ENCODE measurements around the gene KCNJ18. TPM values are rescaled to one million over a fixed set of nuclear protein-coding genes. Genes with fewer than 3 reads are reported as not detected.
"Not testable (repeated sequence)": the region's sequence is repeated elsewhere in the genome, so short reads cannot be mapped to it uniquely, and the experiment has no call there.

The KCNJ18 gene
- total and polyA plus RNA-seq, 4 donors: not detected

GRCh38 chr17:21674242-21674731 lies 18.0 kb upstream of the KCNJ18 start:
- Histone ChIP-seq H3K36me3 (ENCODE audit: control insufficient read depth in 4 of 4, insufficient read depth in 4 of 4, low read length in 4 of 4) (no peaks in the 10 kb centered on the region), H3K9me3 (ENCODE audit: control insufficient read depth in 4 of 4, insufficient read depth in 3 of 4, low read length in 3 of 4) (peaks cover 0 to 18% (median 2%) of the 10 kb centered on the region in 4 donors), H3K27ac (ENCODE audit: low read depth in 1 of 2, low read length in 1 of 2) (no peak overlapping the region), H3K4me1 (ENCODE audit: control insufficient read depth in 5 of 5, insufficient read depth in 5 of 5, low read length in 5 of 5) (no peaks in the 10 kb centered on the region), H3K4me3 (no peak overlapping the region), H3K27me3 (ENCODE audit: control insufficient read depth in 3 of 3, insufficient read depth in 3 of 3, low read length in 2 of 3) (no peaks in the 10 kb centered on the region), H3K9ac (ENCODE audit: insufficient read depth in 1 of 2, low read length in 2 of 2) (no peak overlapping the region)
- WGBS, 2 donors: 85 to 91% methylated on average over 43 of the region's 43 CpGs
- DNase-seq (no peak), ATAC-seq (ENCODE audit: insufficient read depth, low FRiP score) (no peak)
- TF ChIP-seq, protein P1, sequence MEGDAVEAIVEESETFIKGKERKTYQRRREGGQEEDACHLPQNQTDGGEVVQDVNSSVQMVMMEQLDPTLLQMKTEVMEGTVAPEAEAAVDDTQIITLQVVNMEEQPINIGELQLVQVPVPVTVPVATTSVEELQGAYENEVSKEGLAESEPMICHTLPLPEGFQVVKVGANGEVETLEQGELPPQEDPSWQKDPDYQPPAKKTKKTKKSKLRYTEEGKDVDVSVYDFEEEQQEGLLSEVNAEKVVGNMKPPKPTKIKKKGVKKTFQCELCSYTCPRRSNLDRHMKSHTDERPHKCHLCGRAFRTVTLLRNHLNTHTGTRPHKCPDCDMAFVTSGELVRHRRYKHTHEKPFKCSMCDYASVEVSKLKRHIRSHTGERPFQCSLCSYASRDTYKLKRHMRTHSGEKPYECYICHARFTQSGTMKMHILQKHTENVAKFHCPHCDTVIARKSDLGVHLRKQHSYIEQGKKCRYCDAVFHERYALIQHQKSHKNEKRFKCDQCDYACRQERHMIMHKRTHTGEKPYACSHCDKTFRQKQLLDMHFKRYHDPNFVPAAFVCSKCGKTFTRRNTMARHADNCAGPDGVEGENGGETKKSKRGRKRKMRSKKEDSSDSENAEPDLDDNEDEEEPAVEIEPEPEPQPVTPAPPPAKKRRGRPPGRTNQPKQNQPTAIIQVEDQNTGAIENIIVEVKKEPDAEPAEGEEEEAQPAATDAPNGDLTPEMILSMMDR (IDR thresholded peaks at IDR 0.05; ENCODE audit: control extremely low read depth, extremely low read depth): no peak

DNA sequence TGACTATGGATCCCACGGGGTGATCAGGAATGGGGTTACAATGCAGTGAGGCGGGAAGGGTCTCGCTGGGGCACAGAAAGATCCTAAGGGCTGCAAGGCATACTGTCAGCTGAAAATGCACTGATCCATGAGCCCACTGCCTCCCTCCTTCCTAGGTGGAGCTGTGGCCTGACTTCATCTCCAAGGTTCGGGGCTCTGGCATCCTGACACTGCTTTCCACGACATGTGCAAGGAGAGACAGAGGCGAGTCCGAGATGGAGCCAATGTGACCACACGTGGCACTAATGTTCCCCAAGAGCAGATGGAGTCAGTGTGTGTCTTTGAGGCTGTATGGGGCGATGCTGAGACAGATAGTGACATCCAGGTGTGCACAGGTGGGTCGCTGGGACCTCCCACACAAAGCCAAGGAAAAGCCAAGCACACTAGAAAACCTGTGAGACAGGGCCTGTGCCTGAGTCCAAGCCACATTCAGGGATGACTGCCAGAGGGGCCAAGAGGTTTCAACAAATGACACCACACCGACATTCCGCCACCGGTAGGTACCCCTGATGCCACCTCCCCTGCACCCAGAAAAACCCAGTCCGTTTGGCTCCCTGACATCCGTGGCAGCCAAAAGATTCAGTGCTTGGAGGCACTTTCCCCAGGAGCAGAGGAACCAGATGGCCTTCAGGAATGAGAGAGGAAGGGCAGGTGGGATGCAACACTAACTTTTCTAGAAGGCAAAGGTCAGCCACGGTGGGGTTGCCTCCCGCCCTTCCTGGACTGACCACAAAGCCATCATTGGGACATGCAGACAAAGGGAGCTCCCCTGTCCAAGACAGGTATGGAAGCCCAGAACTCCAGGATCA lies 17.2 kb upstream of the KCNJ18 start:
- not testable (repeated sequence) for H3K27me3 ChIP-seq (ENCODE audit: control insufficient read depth in 3 of 3, insufficient read depth in 3 of 3, low read length in 2 of 3); H3K4me1 ChIP-seq (ENCODE audit: control insufficient read depth in 5 of 5, insufficient read depth in 5 of 5, low read length in 5 of 5); H3K9ac ChIP-seq (ENCODE audit: insufficient read depth in 1 of 2, low read length in 2 of 2); H3K36me3 ChIP-seq (ENCODE audit: control insufficient read depth in 4 of 4, insufficient read depth in 4 of 4, low read length in 4 of 4); ATAC-seq (ENCODE audit: insufficient read depth, low FRiP score); DNase-seq; H3K4me3 ChIP-seq; H3K27ac ChIP-seq (ENCODE audit: low read depth in 1 of 2, low read length in 1 of 2)
- WGBS, 2 donors: 79 to 82% methylated on average over 17 of the region's 17 CpGs
- peaks cover 0 to 18% (median 2%) of the 10 kb centered on the region in 4 donors for H3K9me3 ChIP-seq (ENCODE audit: control insufficient read depth in 4 of 4, insufficient read depth in 3 of 4, low read length in 3 of 4)

DNA sequence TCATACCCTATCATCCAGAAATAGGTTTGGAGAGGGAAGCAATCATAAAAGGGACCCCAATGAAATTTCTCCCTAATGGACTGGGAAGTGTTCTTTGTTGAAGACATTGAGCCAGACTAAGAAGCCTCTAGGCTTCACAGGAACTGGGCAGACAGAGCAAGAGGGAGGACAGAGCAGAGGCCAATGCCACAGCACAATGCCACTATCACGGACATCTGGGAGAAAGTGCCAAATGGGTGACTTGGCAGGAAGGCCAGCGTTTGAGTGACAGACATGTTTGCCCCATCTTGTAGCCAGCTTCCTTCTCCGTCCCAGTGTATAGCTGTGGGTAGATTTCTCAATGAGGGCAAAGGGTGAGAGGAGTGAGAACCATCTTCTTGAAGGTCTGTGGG lies 16.6 kb upstream of the KCNJ18 start:
- 83 to 94% methylated on average over 3 of the region's 3 CpGs for WGBS, 2 donors
- not testable (repeated sequence) for H3K27ac ChIP-seq (ENCODE audit: low read depth in 1 of 2, low read length in 1 of 2)

GRCh38 chr17:21676281-21677111 lies 15.8 kb upstream of the KCNJ18 start:
- peaks cover 0 to 18% (median 3%) of the 10 kb centered on the region in 4 donors for H3K9me3 ChIP-seq (ENCODE audit: control insufficient read depth in 4 of 4, insufficient read depth in 3 of 4, low read length in 3 of 4)
- TF ChIP-seq, protein P1 (IDR thresholded peaks at IDR 0.05; ENCODE audit: control extremely low read depth, extremely low read depth): no peak
- DNase-seq (no peak), ATAC-seq (ENCODE audit: insufficient read depth, low FRiP score) (no peak)
- H3K36me3 ChIP-seq (ENCODE audit: control insufficient read depth in 4 of 4, insufficient read depth in 4 of 4, low read length in 4 of 4): no peaks in the 10 kb centered on the region
- no peak overlapping the region for H3K27ac ChIP-seq (ENCODE audit: low read depth in 1 of 2, low read length in 1 of 2)
- H3K27me3 ChIP-seq (ENCODE audit: control insufficient read depth in 3 of 3, insufficient read depth in 3 of 3, low read length in 2 of 3): no peaks in the 10 kb centered on the region
- no peaks in the 10 kb centered on the region for H3K4me1 ChIP-seq (ENCODE audit: control insufficient read depth in 5 of 5, insufficient read depth in 5 of 5, low read length in 5 of 5)
- no peak overlapping the region for H3K4me3 ChIP-seq
- H3K9ac ChIP-seq (ENCODE audit: insufficient read depth in 1 of 2, low read length in 2 of 2): no peak overlapping the region
- WGBS, 2 donors: 84% methylated on average over 30 of the region's 30 CpGs

More for the DNA sequence above, 16.6 kb upstream of the KCNJ18 start:
- H3K9ac ChIP-seq (ENCODE audit: insufficient read depth in 1 of 2, low read length in 2 of 2); H3K27me3 ChIP-seq (ENCODE audit: control insufficient read depth in 3 of 3, insufficient read depth in 3 of 3, low read length in 2 of 3); DNase-seq; H3K4me1 ChIP-seq (ENCODE audit: control insufficient read depth in 5 of 5, insufficient read depth in 5 of 5, low read length in 5 of 5); ATAC-seq (ENCODE audit: insufficient read depth, low FRiP score); H3K36me3 ChIP-seq (ENCODE audit: control insufficient read depth in 4 of 4, insufficient read depth in 4 of 4, low read length in 4 of 4); H3K4me3 ChIP-seq: not testable (repeated sequence)
- H3K9me3 ChIP-seq (ENCODE audit: control insufficient read depth in 4 of 4, insufficient read depth in 3 of 4, low read length in 3 of 4): peaks cover 0 to 18% (median 1%) of the 10 kb centered on the region in 4 donors

Measured in lung (tissue), 12 donors.